ENCODE results near the gene DOCK1.
"Not testable (repeated sequence)": the region's sequence is repeated elsewhere in the genome, so short reads cannot be mapped to it uniquely, and the experiment has no call there.

The DOCK1 gene

DNA sequence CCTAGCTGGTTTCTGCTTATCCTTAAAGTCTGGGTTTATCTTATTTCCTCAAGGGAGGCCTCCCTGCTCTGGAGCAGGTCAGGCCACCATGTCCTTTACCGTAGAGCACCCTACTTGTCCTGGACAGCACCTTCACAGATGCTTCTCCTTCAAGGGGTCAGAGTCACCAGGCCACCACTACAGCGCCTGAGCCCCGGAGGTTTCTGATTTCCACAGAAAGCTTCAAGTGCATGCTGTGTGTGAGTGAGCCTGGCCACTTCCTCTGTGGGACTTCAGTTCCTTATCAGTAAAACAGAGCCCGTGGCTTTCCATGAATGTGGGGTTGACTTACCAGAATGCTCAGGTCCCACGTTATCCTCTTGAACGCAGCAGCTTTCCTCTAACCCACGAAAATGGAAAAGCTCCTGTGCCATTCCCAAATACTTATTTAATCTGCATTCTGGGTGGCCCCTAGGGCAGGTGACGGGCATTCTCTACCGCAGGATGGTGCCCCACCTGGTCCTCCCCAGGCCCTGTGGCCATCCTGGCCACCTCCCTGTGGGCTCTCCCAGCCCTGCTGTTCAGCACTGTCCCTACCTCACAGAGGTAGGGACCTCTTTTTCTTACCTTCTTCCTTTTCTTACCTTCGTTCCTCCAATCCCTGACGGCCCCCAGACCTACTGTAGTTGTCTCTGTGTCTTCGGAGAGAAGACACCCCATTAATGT, 1.4 kb upstream of the DOCK1 start:
- no peak for DNase-seq

DNA sequence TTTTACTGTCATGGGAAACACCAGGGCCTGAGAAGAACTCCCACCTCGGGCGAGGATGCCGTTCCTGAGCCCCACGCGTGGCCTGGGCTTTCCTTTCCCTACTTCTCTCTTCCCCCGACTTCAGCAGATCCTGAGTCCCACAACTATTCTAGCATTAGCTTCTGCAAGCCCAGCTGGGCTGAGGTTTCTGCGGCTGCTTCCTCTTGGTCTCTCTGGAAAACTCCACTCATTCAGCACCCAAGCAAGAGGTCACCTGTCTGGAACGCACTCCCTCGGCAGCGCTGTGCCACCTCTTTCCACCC, 761 bp upstream of the DOCK1 start:
- DNase-seq = no peak

DNA sequence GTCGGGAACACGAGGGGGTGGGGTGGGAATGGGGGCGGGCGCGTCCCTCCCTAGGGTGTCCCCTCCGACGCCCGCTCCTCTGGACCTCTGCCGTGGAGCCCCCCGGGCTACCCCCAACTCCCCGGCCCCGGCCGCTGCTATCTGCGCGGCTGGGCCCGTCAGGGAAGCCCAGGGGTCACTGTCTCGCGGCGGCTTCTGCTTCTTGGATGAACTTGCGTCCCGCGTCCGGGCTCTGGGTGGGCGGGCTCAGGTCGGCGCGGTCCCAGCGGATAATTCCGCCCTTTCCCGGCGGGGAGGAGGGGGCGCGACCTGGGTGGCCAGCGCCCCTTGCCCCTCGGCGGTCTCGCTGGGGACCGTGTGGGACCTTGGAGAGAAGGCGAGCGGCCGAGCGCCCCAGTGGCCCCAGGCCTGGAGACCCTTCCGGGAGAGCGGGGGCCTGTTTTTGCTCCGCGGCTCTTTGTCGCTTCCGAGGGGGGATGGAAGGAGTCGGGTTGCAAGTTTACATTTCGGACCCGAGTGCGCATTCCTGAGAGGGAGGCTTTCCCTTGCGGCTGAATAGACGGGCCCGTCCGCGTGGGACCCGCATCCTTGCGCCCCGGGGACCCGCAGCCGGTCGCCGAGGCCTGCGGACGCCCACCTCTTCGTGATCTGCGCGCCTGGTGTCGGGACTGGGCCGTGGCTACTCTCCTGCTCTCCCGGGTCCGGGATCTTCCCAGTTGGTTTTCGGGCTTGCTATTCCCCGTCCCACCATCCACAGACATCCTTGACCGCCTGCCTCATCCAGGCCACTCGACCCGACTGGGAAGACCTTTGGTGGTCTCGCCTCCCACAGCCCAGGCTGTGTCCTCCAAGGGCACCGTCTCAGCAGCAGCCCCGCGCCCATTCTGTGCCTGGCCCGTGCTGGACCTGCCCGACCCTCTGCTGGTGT, 812 bp downstream of the DOCK1 start:
- DNase-seq = peak in 1 of 2 donors; percentile 41

DNA sequence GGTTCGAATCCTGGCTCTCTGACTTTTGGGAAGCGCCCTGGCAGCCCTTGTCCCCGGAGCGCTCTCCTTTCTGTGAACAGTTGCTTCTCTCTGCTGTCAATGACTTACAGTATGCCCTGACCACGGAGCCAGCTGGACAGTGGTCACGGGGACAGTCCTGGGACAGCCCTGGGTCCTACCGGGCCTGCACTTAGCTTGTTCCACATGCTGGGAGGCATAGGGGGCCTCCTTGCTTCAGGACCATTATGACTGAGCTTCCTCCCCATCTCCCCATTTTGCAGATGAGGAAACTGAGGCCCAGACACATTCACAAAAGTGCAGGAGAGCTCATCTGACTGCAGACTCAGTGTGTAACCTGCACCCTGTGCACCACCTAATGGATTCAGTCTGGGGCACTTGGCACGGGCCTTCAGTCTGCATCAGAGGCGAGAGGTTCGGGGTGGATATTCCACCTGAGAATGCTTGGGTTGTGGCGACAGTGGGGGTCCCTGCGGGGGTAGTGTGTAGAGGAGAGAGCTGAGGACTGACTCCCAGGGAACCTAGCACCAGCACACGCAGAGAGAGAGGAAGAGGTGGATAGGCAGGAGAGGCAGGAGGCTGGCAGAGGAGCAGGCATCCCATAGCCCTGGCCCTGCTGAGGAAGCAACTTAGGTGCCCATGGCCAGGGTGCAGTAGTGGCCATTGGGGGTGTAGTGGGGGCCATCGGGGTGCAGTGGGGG, 1.6 kb downstream of the DOCK1 start:
- no peak for DNase-seq

DNA sequence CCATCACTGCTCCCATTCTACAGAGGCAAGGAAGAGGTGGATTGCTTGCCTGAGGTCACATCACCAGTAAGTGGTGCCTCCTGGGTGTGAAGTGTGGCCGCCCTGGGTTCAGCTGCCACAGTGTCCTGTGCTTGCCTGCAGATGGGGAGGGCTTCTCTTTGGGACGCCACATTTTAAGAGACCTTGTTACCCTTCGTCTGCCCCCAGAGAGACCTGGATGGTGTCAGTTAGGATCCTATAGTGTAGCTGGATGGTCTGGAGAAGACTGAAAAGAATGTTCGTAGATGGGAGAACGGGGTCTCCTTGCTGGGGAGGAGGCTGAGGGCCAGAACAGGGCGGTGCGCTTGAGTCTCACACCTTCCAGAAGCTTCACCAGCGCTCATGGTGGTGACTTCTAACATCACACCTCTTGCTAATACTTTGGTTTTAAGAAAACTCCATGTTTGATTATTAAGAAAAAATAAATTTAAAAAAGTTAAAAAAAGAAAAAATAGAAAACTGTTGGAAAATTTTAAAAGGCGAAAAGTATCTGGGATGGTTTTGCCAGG, 2.3 kb downstream of the DOCK1 start:
- DNase-seq = no peak

DNA sequence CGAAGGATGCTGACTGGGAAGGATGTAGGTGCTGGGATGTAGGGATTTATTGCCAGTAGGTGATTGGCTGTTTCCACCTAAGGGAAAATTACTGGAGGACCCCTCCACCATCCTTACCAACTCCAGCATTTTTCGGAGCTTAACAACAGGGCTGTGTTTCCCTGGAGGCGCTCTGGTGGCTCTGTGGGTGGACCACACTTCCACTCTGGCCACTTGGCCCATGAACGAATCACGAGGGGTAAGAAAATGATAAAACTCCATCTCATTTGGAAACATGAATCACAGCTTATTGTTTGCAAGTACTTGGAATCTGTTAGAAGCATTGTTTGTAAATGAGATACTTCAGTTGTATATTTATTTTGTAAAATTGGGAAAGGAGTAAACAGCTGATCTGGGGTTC, 3.0 kb downstream of the DOCK1 start:
- DNase-seq = peak in 1 of 2 donors; percentile 19

DNA sequence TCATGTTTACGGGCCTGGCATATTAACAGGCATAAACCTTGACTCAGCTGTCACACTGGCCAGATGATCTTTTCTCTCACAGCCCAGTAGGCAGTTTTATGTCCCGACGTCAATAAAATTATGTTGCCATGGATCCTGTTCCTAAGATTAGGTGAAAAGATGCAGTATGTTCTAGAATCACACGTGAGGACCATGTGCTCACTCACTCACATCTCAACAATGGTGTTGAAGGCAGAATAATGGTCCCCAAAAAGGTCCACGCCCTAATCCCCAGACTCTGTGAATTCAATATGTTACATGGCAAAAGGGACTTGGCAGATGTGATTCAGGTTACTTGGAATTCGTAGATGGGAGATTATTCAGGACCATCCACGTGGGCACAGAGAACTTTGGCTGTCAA, 3.5 kb downstream of the DOCK1 start:
- DNase-seq = no peak

DNA sequence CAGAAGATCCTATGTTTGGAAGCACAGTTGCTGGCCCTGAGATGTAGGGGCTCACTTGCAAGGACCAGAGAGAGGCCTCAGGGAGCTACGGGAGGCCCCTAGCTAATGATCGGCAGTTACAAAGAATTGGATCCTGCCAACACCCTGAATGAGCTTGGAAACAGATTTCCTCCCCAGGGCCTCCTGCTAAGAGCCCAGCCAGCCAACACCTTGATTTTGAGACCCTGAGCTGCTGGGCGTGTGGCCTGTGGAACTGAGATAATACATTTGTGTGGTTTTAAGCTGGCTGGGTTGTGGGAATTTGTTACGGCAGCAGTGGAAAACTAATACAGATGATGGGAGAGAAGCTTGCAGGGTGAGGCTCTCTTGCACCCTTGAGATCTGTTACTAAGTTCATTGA, 3.9 kb downstream of the DOCK1 start:
- DNase-seq = no peak

DNA sequence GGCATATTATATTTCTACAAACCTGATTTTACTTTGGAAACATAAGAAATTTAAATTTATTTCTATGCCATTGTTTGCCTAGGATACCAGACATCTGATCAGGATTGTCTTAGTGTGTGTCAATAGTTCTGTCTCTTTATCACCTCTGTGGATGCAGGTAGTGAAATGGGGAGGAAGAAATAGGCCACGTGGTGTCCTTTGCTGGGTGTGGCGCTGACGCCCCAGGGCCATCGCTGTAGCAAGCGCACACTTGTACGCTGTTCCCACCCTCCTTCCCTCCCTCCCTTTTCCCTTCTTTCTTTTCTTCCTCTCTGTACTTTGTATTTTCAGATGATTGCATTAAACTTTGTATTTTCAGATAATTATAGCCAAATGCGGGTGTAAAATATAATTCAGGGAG, 5.0 kb downstream of the DOCK1 start:
- no peak for DNase-seq

DNA sequence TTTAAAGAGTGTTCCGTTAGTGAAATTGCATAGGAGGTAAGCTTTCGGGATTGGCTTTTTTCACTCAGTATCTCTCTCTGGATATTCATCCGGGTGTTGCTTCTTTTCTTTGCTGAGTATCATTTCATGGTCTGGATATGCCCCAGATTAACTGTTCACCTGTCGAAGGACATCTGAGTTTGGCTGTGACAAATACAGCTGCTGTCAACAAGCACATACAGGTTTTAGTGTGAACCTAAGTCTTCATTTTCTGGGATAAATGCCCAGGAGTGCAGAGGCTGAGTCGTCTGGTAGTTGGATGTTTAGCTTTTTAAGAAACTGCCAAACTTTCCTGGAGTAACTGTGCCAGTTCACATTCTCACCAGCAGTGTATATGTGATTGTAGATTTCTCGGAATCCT, 5.6 kb downstream of the DOCK1 start:
- no peak for DNase-seq

DNA sequence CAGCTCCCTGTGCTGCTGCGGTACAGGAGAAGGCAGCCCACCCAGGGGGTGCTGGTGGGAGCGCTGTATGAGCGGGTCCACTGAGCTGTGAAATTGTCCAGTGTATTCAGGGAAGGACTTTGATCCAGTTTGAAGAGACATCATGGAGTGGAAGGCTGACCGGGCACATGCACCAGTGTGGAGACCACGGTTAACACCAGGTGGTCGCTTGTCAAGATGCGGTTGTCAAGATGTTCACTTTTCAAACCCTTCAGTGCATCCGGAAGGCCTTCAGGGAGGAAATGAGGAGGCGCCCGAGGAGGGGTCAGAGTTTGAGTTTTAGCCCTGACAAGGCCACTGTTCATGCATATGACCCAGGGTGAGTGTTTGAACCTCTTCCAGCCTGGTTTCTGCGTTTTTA, 6.1 kb downstream of the DOCK1 start:
- DNase-seq = no peak

DNA sequence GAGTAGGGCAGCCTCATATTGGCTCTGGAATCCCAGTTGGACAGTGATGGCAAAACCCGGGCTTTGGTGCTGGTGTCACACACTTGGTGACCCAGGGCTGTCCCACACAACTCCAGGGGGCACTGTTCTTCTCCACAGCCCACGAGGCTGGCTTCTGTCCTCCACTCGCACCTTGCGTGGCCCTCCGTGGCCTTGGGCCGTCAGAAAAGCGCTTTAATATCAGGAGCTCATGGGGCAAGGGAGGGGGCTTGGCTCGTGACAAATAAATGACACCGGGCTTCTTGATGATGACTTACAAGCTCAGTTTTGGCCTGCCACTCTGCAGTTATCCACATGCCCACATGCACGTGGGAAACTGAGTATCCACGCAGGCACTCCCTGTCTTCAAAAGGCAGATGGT, 8.1 kb downstream of the DOCK1 start:
- DNase-seq = no peak

DNA sequence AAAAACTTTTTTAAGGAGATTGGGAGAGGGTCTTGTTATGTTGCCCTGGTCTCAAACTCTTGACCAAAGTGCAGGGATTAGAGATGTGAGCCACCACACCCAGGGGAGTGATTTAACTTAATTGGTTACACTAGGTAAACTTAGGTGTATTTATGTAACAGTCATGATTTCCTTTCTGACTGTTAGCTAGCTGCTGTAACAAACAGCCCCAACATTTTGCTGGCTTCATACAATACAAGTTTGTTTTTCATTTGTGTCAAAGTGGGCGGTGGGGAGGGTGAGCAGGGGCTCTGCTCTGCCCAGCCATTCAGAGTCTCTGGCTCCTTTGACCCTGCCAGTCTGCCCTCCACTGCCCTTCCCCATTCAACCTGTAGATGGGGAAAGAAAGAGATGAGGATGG, 9.3 kb downstream of the DOCK1 start:
- DNase-seq = no peak

DNA sequence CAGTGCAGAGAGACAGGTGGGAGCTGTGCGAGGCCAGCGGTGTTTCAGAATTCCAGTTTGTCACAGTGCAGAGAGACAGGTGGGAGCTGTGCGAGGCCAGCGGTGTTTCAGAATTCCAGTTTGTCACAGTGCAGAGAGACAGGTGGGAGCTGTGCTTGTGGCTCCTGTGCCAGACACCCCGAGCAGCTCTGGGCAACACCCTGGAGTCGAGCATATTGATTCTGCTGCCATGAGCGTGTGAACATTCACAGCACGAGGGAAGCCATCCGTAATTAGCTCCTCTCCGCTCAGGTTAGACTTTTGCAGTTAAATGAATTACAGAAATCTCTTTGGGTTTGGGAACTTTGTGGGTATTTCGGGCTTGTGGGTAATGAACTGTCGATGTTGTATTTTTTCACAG, 11.7 kb downstream of the DOCK1 start:
- DNase-seq = not testable (repeated sequence)

DNA sequence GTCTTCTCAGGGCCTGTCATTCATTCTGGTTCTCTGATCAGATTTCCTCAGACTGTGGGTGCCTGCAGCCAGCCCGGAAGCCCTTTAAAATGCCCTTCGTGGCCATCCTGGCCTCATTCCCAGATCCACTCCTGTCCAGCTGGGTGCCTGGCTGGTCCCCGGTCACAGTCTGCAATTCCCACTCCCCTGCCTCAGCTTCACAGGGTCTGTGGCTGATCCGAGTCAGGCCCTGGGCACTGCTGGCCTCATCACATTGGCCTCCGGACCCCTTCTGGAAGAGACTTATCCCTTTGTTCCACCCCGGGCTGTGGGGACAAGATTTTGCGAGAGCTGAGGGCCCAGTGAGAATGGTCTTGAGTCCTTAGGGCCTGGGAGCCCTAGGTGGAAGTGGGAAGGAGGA, 12.1 kb downstream of the DOCK1 start:
- peak in 1 of 2 donors; percentile 39 for DNase-seq

DNA sequence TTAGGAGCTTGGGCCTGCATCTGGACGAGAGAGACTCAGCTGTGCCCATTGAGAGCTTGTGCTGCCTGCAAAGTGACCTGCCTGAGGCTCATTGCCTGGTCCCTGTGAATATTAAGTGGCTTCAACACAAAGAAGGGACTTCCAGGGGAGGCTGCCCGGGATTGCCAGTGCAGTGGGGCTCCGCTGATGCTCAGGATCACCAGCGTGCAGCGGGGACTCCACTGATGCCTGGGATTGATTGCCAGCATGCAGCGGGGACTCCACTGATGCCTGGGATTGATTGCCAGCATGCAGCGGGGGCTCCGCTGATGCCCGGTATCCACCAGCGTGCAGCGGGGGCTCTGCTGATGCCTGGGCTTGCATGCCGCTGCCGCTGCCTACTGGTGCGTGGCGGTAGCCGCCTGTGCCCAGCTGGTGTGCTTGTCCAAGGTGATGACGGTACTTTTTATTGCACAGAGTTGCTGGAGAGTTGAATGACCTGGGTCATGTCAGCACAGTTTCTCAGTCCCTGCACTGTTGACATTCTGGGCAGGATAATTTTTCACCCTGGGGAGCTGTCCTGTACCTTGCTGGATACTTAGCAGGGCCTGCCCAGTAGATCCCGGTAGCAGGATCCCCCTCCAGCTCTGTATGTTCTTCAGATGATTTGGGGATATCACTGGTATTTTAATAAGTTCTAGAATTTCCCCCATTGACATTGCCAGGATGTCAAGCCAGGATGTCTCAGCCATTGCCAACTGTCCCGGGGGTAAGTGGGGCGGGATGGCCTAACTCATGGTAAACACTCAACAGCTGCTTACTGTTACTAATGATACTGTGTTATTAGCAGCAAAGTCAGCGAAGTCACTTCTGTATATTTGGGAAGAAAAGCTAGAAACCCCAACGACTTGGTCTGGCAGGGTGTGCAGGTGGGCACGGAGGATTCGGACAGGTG, 13.0 kb downstream of the DOCK1 start:
- DNase-seq = peak; percentile 38 to 53

DNA sequence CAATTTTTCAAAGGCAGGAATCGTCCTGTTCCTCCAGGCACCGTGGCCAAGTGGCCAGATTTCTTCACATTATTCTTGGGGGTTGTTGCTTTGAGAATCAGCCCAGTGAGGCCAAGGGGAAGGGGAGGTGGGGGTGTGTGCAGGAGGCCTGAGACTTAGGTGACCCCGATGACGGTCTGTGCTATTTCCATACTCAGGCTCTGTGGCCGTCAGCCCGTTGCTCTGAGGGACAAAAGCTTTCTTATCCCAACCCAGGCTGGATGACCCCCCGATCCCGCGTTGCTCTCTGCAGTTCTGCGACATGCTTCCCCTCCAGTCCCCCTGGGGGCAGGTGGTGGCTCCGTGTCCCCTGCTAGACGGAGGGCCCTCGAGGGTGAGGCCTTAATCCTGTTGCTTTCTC, 14.2 kb downstream of the DOCK1 start:
- DNase-seq = no peak

DNA sequence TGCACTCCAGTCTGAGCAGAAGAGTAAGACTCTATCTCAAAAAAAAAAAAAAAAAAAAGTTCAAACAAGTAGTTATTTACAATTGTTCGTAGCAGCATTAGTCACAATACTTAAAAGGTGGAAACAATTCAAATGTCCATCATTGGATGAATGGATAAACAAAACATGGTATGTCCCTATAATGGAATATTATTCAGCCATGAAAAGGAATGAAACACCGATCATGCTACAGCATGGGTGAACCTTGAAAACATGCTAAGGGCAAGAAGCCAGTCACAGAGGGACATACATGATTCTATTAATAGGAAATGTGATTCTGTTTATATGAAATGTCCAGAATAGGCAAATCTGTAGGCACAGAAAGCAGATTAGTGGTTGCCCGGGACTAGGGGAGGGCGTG, 15.9 kb downstream of the DOCK1 start:
- no peak for DNase-seq

DNA sequence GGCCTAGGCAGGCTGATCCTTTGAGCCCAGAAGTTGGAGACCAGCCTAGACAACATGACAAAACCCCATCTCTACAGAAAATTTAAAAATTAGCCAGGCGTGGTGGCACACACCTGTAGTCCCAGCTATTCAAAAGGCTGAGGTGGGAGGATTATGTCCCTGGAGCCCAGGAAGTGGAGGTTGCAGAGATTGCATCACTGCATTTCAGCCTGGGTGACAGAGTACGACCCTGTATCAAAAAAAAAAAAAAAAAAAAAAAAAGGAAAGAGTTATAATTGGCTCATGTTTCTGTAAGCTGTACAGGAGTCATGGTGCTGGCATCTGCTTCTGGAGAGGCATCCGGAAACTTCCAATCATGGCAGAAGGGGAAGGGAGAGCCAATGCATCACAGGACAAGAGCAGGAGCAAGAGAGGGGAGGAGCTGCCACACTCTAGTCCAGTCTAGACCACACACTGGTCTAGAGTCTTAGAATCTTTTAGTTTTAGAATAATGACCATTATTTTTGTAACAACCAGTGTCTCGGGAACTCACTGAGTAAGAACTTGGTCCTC, 16.8 kb downstream of the DOCK1 start:
- DNase-seq = no peak

DNA sequence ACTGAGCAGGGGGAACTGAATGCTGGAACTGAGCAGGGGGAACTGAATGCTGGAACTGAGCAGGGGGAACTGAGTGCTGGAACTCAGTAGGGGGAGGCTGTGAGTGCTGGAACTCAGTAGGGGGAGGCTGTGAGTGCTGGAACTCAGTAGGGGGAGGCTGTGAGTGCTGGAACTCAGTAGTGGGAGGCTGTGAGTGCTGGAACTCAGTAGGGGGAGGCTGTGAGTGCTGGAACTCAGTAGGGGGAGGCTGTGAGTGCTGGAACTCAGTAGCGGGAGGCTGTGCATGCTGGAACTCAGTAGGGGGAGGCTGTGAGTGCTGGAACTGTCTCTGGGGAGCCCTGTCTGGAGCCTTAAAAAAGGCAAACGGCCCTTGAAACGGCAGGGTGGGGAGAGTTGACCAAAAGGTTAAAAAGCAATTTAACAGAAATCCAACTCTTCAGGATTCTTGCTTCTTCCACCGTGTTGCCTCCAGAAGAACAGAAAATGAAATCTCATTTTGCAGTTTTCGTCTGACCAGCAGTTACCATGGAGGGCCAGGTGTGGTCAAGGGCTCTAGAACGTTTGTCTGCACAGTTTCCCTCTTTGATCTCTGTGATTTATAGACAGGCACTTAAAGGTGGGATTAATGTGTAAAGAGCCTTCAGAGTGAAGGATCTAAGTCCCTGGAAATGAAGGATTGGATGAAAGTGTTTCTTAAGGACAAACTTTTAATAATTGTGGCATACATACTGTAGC, 19.1 kb downstream of the DOCK1 start:
- DNase-seq = no peak

DNA sequence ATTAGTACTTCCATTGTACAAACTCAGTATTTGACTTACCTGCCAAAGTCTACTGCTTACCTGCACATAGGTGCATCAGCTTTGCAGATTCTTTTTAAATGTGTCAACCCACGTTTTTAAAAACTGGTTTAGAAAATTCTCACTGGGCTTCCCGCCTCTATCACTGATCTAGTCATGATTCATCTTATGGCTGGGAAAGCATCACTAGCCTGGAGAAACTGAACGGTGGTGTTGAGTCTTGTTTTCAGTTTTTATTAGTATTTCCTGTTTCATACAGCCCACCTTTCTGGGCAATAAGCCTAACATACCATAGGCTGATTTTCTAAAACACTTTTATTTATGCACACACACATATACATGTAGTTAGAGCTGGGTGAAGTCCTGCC, 19.7 kb downstream of the DOCK1 start:
- DNase-seq = no peak
